Transverse colon (tissue), 4 donors: ENCODE measurements around the gene NBPF1. TPM values are rescaled to one million over a fixed set of nuclear protein-coding genes. Genes with fewer than 3 reads are reported as not detected.
"Not testable (repeated sequence)": the region's sequence is repeated elsewhere in the genome, so short reads cannot be mapped to it uniquely, and the experiment has no call there.

Experiments
- DNase-seq: peaks from one replicate; pipeline ENCODE4 v3.0.0-alpha.2; 2019
- H3K27ac ChIP-seq, 4 donors: fragments of 200-600 bp; sonication (generic); 2 replicates each; pipeline ENCODE4 v1.5.1; 2016 to 2018; ENCODE audit warnings: inconsistent platforms in 4 of 4
- H3K27me3 ChIP-seq: fragments of 200-600 bp; sonication (generic); 2 replicates; pipeline ENCODE4 v1.5.1; 2017; ENCODE audit warnings: inconsistent platforms
- H3K36me3 ChIP-seq, 4 donors: fragments of 200-600 bp; sonication (generic); 2 replicates each; pipeline ENCODE4 v1.5.1; 2017 to 2019; ENCODE audit warnings: inconsistent platforms in 4 of 4
- H3K4me1 ChIP-seq, 4 donors: fragments of 200-600 bp; sonication (generic); 2 replicates each; pipeline ENCODE4 v1.5.1; 2017 to 2020; ENCODE audit warnings: inconsistent platforms in 4 of 4
- H3K4me3 ChIP-seq, 4 donors: fragments of 200-600 bp; sonication (generic); 1 replicate in 1 of 4; 2 replicates in 3 of 4; pipeline versions ENCODE4 v1.5.1 to v1.6.1; 2017 to 2019; ENCODE audit warnings: inconsistent platforms in 4 of 4
- H3K9me3 ChIP-seq, 2 donors: fragments of 200-600 bp; sonication (generic); 2 replicates each; pipeline ENCODE4 v1.5.1; 2017 to 2019; ENCODE audit warnings: inconsistent platforms in 2 of 2
- CTCF ChIP-seq, 5 experiments: fragments of 200-600 bp in 3 of 5; fragments of 450-650 bp in 2 of 5; sonication (generic) in 3 of 5; IDR thresholded peaks; 1 replicate in 2 of 5; 2 replicates in 3 of 5; pipeline ENCODE4 v1.5.1; 2016 to 2017; ENCODE audit warnings: antibody characterized with exemption in 5 of 5, inconsistent platforms in 3 of 5, mild to moderate bottlenecking in 2 of 5, moderate library complexity in 1 of 5
- EP300 ChIP-seq: sonication (generic); formaldehyde crosslinking; IDR thresholded peaks from one replicate; pipeline ENCODE4 v1.6.1; 2017; ENCODE audit warnings: antibody characterized with exemption, low read depth
- POLR2A ChIP-seq: fragments of 450-650 bp; IDR thresholded peaks from one replicate; pipeline ENCODE4 v1.6.1; 2016; ENCODE audit warnings: antibody characterized with exemption, mild to moderate bottlenecking, moderate library complexity
- POLR2AphosphoS5 ChIP-seq, 3 donors: sonication (generic); formaldehyde crosslinking; IDR thresholded peaks; one replicate each; pipeline ENCODE4 v1.6.1; 2016; ENCODE audit warnings: antibody characterized with exemption in 3 of 3
- WGBS, 2 donors: methylation state at CpG; one replicate each; pipeline ENCODE4 v1.1.5; 2018; ENCODE audit warnings: low coverage in 1 of 2; 5-methylcytosine and 5-hydroxymethylcytosine counted together
- in situ Hi-C, 4 donors: fragments of 200-750 bp; cut with MboI; loops; one replicate each; pipeline versions ENCODE4 v1.15.0 to v1.15.1; 2017; ENCODE audit warnings: low sequenced_read_pairs in 3 of 4, low pct_ligation_motif_present in 1 of 4, low pct_unique_long_range_greater_than_20kb in 1 of 4
- intact Hi-C: fragments of 100-400 bp; cut with DNase I; formaldehyde crosslinking; loops from one replicate; pipeline ENCODE4 v1.15.1; 2023; ENCODE audit warnings: low total_unique reads
- total RNA-seq, 4 donors: library from RNA; depleted of rRNA; stranded (reverse); fragments of >200 nt; gene quantifications; one replicate each; pipeline ENCODE4 v1.1.0, GENCODE V29; 2016

NBPF1 gene
- total RNA-seq, 4 donors from 2014 or later, result 70.1 to 178 (median 148) TPM

- in situ Hi-C loops, result no loop called here
These were observed 12.4 kb upstream of the NBPF1 start for GRCh38 chr1:16625497-16626408.

GRCh38 chr1:16623812-16624719 lies 10.7 kb upstream of the NBPF1 start:
- H3K4me3 ChIP-seq, H3K27me3 ChIP-seq, H3K9me3 ChIP-seq, intact Hi-C loops: not testable (repeated sequence)
- WGBS, 2 donors, result 46 to 62% methylated on average over 4 to 27 of the region's 27 CpGs
- Histone ChIP-seq H3K27ac (peak overlapping the region; percentile 67 to 76 (median 69)), H3K4me1 (peaks cover 3 to 18% (median 15%) of the 10 kb centered on the region in 4 donors), H3K36me3 (peaks cover 0 to 23% (median 11%) of the 10 kb centered on the region in 4 donors)
- TF ChIP-seq POLR2AphosphoS5 (IDR thresholded peaks at IDR 0.05), result peak in 2 of 3 donors; percentile 51 to 79
- TF ChIP-seq POLR2A, result peak; percentile 29
- DNase-seq, result peak; percentile 99
- in situ Hi-C loops, result loop anchor here in 1 of 4 donors (5.0 kb wide), 1 partner anchor 328 kb away; no protein-coding TSS in a partner anchor

More at GRCh38 chr1:16625497-16626408, 12.4 kb upstream of the NBPF1 start:
- H3K9me3 ChIP-seq, result no peaks in the 10 kb centered on the region
- WGBS, 2 donors, result 91% methylated on average over 10 to 25 of the region's 25 CpGs
- peaks cover 3 to 17% (median 14%) of the 10 kb centered on the region in 4 donors for H3K4me1 ChIP-seq
- H3K27ac ChIP-seq, result no peak overlapping the region
- H3K4me3 ChIP-seq, result no peak overlapping the region
- DNase-seq, result peak; percentile 29
- no peak for TF ChIP-seq POLR2A
- no peak for TF ChIP-seq EP300
- TF ChIP-seq CTCF (IDR thresholded peaks at IDR 0.05), result no peak
- TF ChIP-seq POLR2AphosphoS5 (IDR thresholded peaks at IDR 0.05), result no peak
- intact Hi-C loops, result no loop called here
- peaks cover 0 to 40% (median 17%) of the 10 kb centered on the region in 4 donors for H3K36me3 ChIP-seq
- no peaks in the 10 kb centered on the region for H3K27me3 ChIP-seq

GRCh38 chr1:16623337-16623736 lies 10.0 kb upstream of the NBPF1 start:
- Histone ChIP-seq H3K36me3 (peaks cover 0 to 23% (median 8%) of the 10 kb centered on the region in 4 donors), H3K27ac (peak overlapping the region; percentile 67 to 76 (median 69)), H3K4me1 (peaks cover 3 to 18% (median 15%) of the 10 kb centered on the region in 4 donors)
- WGBS, 2 donors, result 59 to 62% methylated on average over 7 of the region's 7 CpGs
- H3K9me3 ChIP-seq, H3K4me3 ChIP-seq, intact Hi-C loops, H3K27me3 ChIP-seq: not testable (repeated sequence)
- in situ Hi-C loops, result loop anchor here in 1 of 4 donors (5.0 kb wide), 1 partner anchor 329 kb away; no protein-coding TSS in a partner anchor
- peak; percentile 70 for DNase-seq

GRCh38 chr1:16621681-16622315 lies 8.4 kb upstream of the NBPF1 start:
- H3K9me3 ChIP-seq, H3K4me3 ChIP-seq, H3K27me3 ChIP-seq, H3K27ac ChIP-seq, intact Hi-C loops: not testable (repeated sequence)
- in situ Hi-C loops, result loop anchor here in 1 of 4 donors (5.0 kb wide), 1 partner anchor 331 kb away; no protein-coding TSS in a partner anchor
- WGBS, 2 donors, result 90% methylated on average over 5 to 9 of the region's 9 CpGs
- peak; percentile 29 for DNase-seq
- peaks cover 3 to 18% (median 15%) of the 10 kb centered on the region in 4 donors for H3K4me1 ChIP-seq
- peaks cover 0 to 20% (median 6%) of the 10 kb centered on the region in 4 donors for H3K36me3 ChIP-seq

- Histone ChIP-seq H3K9me3 (no peaks in the 10 kb centered on the region), H3K4me3 (no peak overlapping the region), H3K36me3 (peaks cover 0 to 17% (median 6%) of the 10 kb centered on the region in 4 donors), H3K27ac (no peak overlapping the region), H3K27me3 (no peaks in the 10 kb centered on the region), H3K4me1 (peaks cover 3 to 18% (median 15%) of the 10 kb centered on the region in 4 donors)
- in situ Hi-C loops (loop anchor here in 1 of 4 donors (5.0 kb wide), 1 partner anchor 331 kb away; no protein-coding TSS in a partner anchor), intact Hi-C loops (no loop called here)
- WGBS, 2 donors, result 89 to 97% methylated on average over 2 of the region's 2 CpGs
- DNase-seq, result no peak
- TF ChIP-seq POLR2AphosphoS5 (IDR thresholded peaks at IDR 0.05) (no peak), POLR2A (no peak), EP300 (no peak), CTCF (IDR thresholded peaks at IDR 0.05) (peak in 1 of 5 experiments; percentile 34)
These were observed 7.9 kb upstream of the NBPF1 start for GRCh38 chr1:16621300-16621658.

- in situ Hi-C loops, result loop anchor here in 3 of 4 donors (5.0 to 10.0 kb wide), 2 partner anchors 325 to 332 kb away; no protein-coding TSS in a partner anchor
- WGBS, 2 donors, result 90 to 91% methylated on average over 9 to 21 of the region's 21 CpGs
- H3K4me3 ChIP-seq, H3K27me3 ChIP-seq, intact Hi-C loops, H3K36me3 ChIP-seq, H3K9me3 ChIP-seq, H3K27ac ChIP-seq: not testable (repeated sequence)
- DNase-seq, result peak; percentile 23
- H3K4me1 ChIP-seq, result peaks cover 3 to 18% (median 15%) of the 10 kb centered on the region in 4 donors
These were observed 6.6 kb upstream of the NBPF1 start for GRCh38 chr1:16619803-16620501.
